GM21423 (cell line): ENCODE measurements around the gene ZBTB20.

Source experiments
- ATAC-seq: cut with Tn5 transposase; IDR thresholded peaks from one replicate; pipeline ENCODE4 v1.9.1; 2021; ENCODE audit warnings: mild to moderate bottlenecking, moderate library complexity; ENCODE audit not compliant: unreplicated experiment

ZBTB20 gene

GRCh38 chr3:114878114-114878839 lies 268.8 kb downstream of the ZBTB20 start:
- ATAC-seq = no peak

DNA sequence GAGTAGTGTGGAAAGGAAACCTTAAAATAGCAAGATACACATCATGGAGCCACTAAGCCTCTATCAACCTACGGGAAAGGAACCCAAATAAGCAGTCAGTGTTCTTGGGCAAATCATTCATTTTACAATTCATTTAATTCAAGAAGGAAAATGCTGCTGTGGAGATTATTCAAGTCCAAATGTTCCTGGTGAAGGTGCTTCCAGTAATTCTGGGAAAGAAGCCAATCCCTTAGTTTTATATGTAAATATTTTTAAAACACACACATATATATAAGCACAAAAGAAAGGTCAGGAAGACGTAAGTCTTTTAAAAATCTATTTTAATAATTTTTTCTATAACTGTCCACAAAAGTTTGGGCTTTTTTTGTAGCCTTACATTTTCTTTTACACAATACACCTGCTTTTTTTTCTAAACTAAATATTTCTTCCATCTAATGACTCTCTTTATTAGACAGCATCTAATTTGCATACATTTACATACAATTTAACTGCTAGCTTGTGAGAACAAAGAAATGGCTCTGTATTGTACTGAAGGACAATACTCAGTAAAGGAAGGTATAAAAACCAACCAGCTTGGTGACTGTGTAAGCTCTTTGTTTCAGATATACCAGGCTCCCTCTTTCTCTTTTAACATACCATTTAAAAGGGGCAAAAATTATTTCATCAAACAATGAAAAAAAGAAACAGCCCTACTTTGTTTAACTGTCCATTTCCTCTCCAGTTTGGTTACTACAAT lies 269.5 kb downstream of the ZBTB20 start:
- no peak for ATAC-seq

DNA sequence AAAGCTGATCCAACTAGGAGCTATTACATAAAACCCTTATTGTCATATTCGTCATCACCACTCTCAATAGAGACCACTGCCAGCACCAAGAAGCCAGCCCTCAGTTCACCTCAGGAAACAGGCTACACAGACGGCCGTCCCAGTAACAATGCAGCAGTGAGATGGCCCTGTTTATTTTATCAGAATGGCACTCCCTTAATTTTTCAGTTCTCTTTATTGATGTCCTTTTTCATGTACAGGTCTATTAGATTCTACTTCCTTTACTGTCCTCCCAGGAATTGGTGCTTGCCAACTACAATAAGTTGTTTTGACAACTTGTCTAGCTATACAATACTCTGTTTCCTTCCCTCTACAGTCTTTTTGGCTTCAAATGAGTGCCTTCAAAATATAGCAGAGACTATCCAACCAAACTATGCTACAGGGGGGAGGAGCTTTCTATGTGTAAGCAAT lies 272.5 kb downstream of the ZBTB20 start:
- ATAC-seq = no peak

GRCh38 chr3:114873591-114873990 lies 273.5 kb downstream of the ZBTB20 start:
- ATAC-seq = no peak

GRCh38 chr3:114872588-114872987 lies 274.5 kb downstream of the ZBTB20 start:
- no peak for ATAC-seq

DNA sequence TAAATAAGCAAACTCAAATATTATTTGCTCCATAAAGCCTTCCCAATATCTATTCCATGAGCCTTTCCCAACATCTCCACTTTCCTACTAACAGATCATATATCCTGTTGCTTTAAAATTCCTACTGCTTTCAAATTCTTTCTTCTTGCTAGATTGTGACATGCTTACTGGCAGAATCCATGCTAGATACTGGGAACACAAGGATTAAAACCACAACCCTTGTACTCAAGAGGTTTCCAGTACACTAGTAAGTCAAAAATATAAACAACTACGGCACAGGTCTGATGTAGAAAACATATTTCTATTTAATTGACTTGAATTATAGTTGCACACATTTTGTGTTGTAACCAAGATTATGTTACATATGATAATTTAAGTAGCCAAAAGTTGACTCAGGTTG lies 275.0 kb downstream of the ZBTB20 start:
- no peak for ATAC-seq

- no peak for ATAC-seq
These were observed 279.1 kb downstream of the ZBTB20 start for GRCh38 chr3:114867835-114868503.

DNA sequence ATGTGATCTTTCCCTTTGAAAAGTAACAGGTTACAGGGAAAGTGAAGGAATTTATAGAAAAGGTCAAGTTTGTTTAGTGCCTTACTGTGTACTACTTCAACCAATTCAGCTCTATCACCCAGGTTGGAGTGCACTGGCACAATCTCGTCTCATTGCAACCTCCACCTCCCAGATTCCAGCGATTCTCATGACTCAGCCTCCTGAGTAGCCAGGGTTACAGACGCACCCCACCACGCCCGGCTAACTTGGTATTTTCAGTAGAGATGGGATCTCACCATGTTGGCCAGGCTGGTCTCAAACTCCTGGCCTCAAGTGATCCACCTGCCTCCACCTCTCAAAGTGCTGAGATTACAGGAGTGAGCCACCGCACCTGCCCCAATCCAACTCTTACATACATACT lies 279.7 kb downstream of the ZBTB20 start:
- ATAC-seq = no peak

- no peak for ATAC-seq
These were observed 280.7 kb downstream of the ZBTB20 start for GRCh38 chr3:114866430-114866829.

GRCh38 chr3:114864970-114865369 lies 282.1 kb downstream of the ZBTB20 start:
- no peak for ATAC-seq

GRCh38 chr3:114863848-114864247 lies 283.2 kb downstream of the ZBTB20 start:
- no peak for ATAC-seq

DNA sequence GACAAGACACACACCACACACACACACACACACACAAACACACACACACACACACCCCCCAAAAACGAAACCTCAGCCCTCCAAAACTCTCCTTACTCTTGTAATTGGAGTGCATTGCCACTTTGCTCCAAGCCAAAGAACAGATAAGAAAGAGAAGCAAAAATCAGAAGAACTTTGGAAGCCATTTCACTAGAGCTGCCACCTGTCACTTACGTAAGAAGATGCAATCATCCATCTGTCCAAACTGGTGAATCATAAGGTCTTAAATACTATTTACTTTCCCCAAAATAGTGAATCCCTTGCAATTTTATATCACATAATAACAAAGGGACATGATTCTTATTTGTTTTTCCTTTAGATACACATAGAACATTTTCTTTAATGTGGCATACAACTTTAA lies 285.4 kb downstream of the ZBTB20 start:
- no peak for ATAC-seq

DNA sequence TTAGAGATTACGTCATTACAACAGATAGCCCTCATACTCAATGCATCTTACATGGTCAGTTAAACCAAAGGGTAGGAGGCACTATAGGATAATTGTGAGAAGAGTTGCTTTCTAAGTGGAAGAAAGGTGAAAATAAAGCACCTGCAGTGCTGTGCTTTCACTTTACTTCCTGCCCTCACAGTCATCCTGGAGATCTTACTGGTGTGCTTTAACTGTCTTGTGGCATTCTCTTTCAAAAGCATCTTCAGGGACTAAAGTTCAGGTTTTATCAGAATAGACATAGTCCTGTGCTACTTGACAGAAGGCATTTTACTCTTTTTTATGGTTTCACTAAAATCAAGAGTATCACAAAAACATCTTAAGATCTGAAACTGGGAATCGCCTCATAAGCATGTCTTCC lies 286.6 kb downstream of the ZBTB20 start:
- ATAC-seq = no peak

- no peak for ATAC-seq
These were observed 288.8 kb downstream of the ZBTB20 start for GRCh38 chr3:114858329-114858728.

DNA sequence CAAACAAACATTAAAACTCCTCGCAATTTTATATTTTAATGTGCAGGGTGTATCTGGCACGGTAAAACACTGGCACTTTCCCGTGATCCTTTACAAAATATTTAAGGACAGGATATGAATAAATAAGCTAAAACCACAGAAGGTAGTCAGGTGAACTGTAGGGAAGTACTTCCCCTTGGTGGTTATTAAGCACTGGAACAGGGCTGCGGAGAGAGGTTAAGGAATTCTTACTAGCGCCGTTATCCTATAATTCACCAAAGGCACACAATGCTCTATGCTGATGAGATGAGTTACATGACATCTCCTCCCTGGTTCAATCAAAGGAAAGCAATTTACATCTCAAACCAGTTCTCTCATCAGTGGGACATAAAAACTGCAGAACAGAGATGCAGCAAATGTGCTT lies 289.8 kb downstream of the ZBTB20 start:
- no peak for ATAC-seq

- no peak for ATAC-seq
These were observed 290.3 kb downstream of the ZBTB20 start for GRCh38 chr3:114856835-114857234.

- ATAC-seq = peak; percentile 60
These were observed 291.2 kb downstream of the ZBTB20 start for GRCh38 chr3:114855839-114856238.

GRCh38 chr3:114852966-114853365 lies 294.1 kb downstream of the ZBTB20 start:
- ATAC-seq = no peak

GRCh38 chr3:114850898-114851297 lies 296.2 kb downstream of the ZBTB20 start:
- no peak for ATAC-seq

- ATAC-seq = no peak
These were observed 298.3 kb downstream of the ZBTB20 start for GRCh38 chr3:114848643-114849350.

GRCh38 chr3:114848082-114848481 lies 299.0 kb downstream of the ZBTB20 start:
- no peak for ATAC-seq
